ENCODE results near the gene TRIM21. TPM values are rescaled to one million over a fixed set of nuclear protein-coding genes. Genes with fewer than 3 reads are reported as not detected.
"Not testable (repeated sequence)": the region's sequence is repeated elsewhere in the genome, so short reads cannot be mapped to it uniquely, and the experiment has no call there.

The TRIM21 gene
- total RNA-seq, 1 experiment from 2014 or later: 24.7 TPM

GRCh38 chr11:4406206-4406605, 12.7 kb upstream of the TRIM21 start:
- not testable (repeated sequence) for H3K27me3 ChIP-seq (ENCODE audit: low read length)

GRCh38 chr11:4393858-4394223, 339 bp upstream of the TRIM21 start:
- Histone ChIP-seq H4K20me1 (ENCODE audit: insufficient read depth, low read depth, low read length) (no peaks in the 10 kb centered on the region), H3K9me2 (replicated peaks; ENCODE audit: insufficient read depth, low read length) (no peaks in the 10 kb centered on the region), H3K4me2 (ENCODE audit: low read depth, low read length, poor library complexity, severe bottlenecking) (peak overlapping the region; percentile 82), H3K36me3 (ENCODE audit: insufficient read depth, low read length) (no peaks in the 10 kb centered on the region), H3K9me3 (ENCODE audit: low read length) (no peaks in the 10 kb centered on the region), H3K27me3 (ENCODE audit: low read length) (no peaks in the 10 kb centered on the region), H3K4me3 (ENCODE audit: low read length) (peak overlapping the region; percentile 94), H3K79me2 (ENCODE audit: low read length) (peaks cover 10% of the 10 kb centered on the region), H3K9ac (ENCODE audit: low read length) (peak overlapping the region; percentile 87), H2AFZ (ENCODE audit: low read length) (peak overlapping the region; percentile 25), H3K27ac (ENCODE audit: low read length) (no peak overlapping the region), H3K4me1 (ENCODE audit: low read length) (peaks cover 9% of the 10 kb centered on the region)
- no peak for DNase-seq

More at GRCh38 chr11:4406206-4406605, 12.7 kb upstream of the TRIM21 start:
- H3K4me1 ChIP-seq (ENCODE audit: low read length); H3K9me3 ChIP-seq (ENCODE audit: low read length); H3K4me3 ChIP-seq (ENCODE audit: low read length); H2AFZ ChIP-seq (ENCODE audit: low read length); DNase-seq; H3K36me3 ChIP-seq (ENCODE audit: insufficient read depth, low read length); H3K79me2 ChIP-seq (ENCODE audit: low read length); H3K4me2 ChIP-seq (ENCODE audit: low read depth, low read length, poor library complexity, severe bottlenecking); H4K20me1 ChIP-seq (ENCODE audit: insufficient read depth, low read depth, low read length); H3K9ac ChIP-seq (ENCODE audit: low read length); H3K9me2 ChIP-seq (replicated peaks; ENCODE audit: insufficient read depth, low read length); H3K27ac ChIP-seq (ENCODE audit: low read length): not testable (repeated sequence)

- H3K27me3 ChIP-seq (ENCODE audit: low read length): no peaks in the 10 kb centered on the region
- no peak overlapping the region for H2AFZ ChIP-seq (ENCODE audit: low read length)
- no peak overlapping the region for H3K4me3 ChIP-seq (ENCODE audit: low read length)
- no peak overlapping the region for H3K4me2 ChIP-seq (ENCODE audit: low read depth, low read length, poor library complexity, severe bottlenecking)
- H4K20me1 ChIP-seq (ENCODE audit: insufficient read depth, low read depth, low read length): no peaks in the 10 kb centered on the region
- peaks cover 9% of the 10 kb centered on the region for H3K79me2 ChIP-seq (ENCODE audit: low read length)
- no peak overlapping the region for H3K9ac ChIP-seq (ENCODE audit: low read length)
- 0 out of 2 replicates have a peak, but pooled peaks cover 7% of the 10 kb centered on the region for H3K36me3 ChIP-seq (ENCODE audit: insufficient read depth, low read length)
- no peak for DNase-seq
- H3K9me2 ChIP-seq (replicated peaks; ENCODE audit: insufficient read depth, low read length): no peaks in the 10 kb centered on the region
- H3K4me1 ChIP-seq (ENCODE audit: low read length): peaks cover 4% of the 10 kb centered on the region
- H3K9me3 ChIP-seq (ENCODE audit: low read length): no peaks in the 10 kb centered on the region
- H3K27ac ChIP-seq (ENCODE audit: low read length): no peak overlapping the region
Observed at GRCh38 chr11:4388221-4388620, 5.3 kb downstream of the TRIM21 start.

- no peaks in the 10 kb centered on the region for H3K4me1 ChIP-seq (ENCODE audit: low read length)
- 0 out of 2 replicates have a peak, but pooled peaks cover 7% of the 10 kb centered on the region for H3K36me3 ChIP-seq (ENCODE audit: insufficient read depth, low read length)
- no peaks in the 10 kb centered on the region for H3K9me3 ChIP-seq (ENCODE audit: low read length)
- H2AFZ ChIP-seq (ENCODE audit: low read length): no peak overlapping the region
- H3K9me2 ChIP-seq (replicated peaks; ENCODE audit: insufficient read depth, low read length): no peaks in the 10 kb centered on the region
- H3K4me3 ChIP-seq (ENCODE audit: low read length): no peak overlapping the region
- no peaks in the 10 kb centered on the region for H4K20me1 ChIP-seq (ENCODE audit: insufficient read depth, low read depth, low read length)
- no peak overlapping the region for H3K4me2 ChIP-seq (ENCODE audit: low read depth, low read length, poor library complexity, severe bottlenecking)
- no peak overlapping the region for H3K9ac ChIP-seq (ENCODE audit: low read length)
- no peak for DNase-seq
- H3K27me3 ChIP-seq (ENCODE audit: low read length): no peaks in the 10 kb centered on the region
- H3K27ac ChIP-seq (ENCODE audit: low read length): no peak overlapping the region
- no peaks in the 10 kb centered on the region for H3K79me2 ChIP-seq (ENCODE audit: low read length)
Observed at GRCh38 chr11:4385978-4386740, 7.3 kb downstream of the TRIM21 start.

- Histone ChIP-seq H3K36me3 (ENCODE audit: insufficient read depth, low read length) (no peaks in the 10 kb centered on the region), H4K20me1 (ENCODE audit: insufficient read depth, low read depth, low read length) (no peaks in the 10 kb centered on the region), H3K9ac (ENCODE audit: low read length) (no peak overlapping the region), H3K4me3 (ENCODE audit: low read length) (no peak overlapping the region), H3K9me3 (ENCODE audit: low read length) (no peaks in the 10 kb centered on the region), H2AFZ (ENCODE audit: low read length) (no peak overlapping the region), H3K27ac (ENCODE audit: low read length) (no peak overlapping the region), H3K4me2 (ENCODE audit: low read depth, low read length, poor library complexity, severe bottlenecking) (no peak overlapping the region), H3K79me2 (ENCODE audit: low read length) (no peaks in the 10 kb centered on the region), H3K9me2 (replicated peaks; ENCODE audit: insufficient read depth, low read length) (no peaks in the 10 kb centered on the region), H3K4me1 (ENCODE audit: low read length) (no peaks in the 10 kb centered on the region), H3K27me3 (ENCODE audit: low read length) (no peaks in the 10 kb centered on the region)
- no peak for DNase-seq
Observed at GRCh38 chr11:4381901-4382300, 11.6 kb downstream of the TRIM21 start.

- Histone ChIP-seq H3K4me2 (ENCODE audit: low read depth, low read length, poor library complexity, severe bottlenecking) (no peak overlapping the region), H3K27ac (ENCODE audit: low read length) (no peak overlapping the region), H3K9me3 (ENCODE audit: low read length) (no peaks in the 10 kb centered on the region), H2AFZ (ENCODE audit: low read length) (no peak overlapping the region), H4K20me1 (ENCODE audit: insufficient read depth, low read depth, low read length) (no peaks in the 10 kb centered on the region), H3K27me3 (ENCODE audit: low read length) (no peaks in the 10 kb centered on the region), H3K9ac (ENCODE audit: low read length) (no peak overlapping the region), H3K79me2 (ENCODE audit: low read length) (no peaks in the 10 kb centered on the region), H3K4me1 (ENCODE audit: low read length) (no peaks in the 10 kb centered on the region), H3K4me3 (ENCODE audit: low read length) (no peak overlapping the region), H3K9me2 (replicated peaks; ENCODE audit: insufficient read depth, low read length) (no peaks in the 10 kb centered on the region), H3K36me3 (ENCODE audit: insufficient read depth, low read length) (no peaks in the 10 kb centered on the region)
- DNase-seq: no peak
Observed at GRCh38 chr11:4375431-4376140, 17.9 kb downstream of the TRIM21 start.

- no peaks in the 10 kb centered on the region for H3K9me3 ChIP-seq (ENCODE audit: low read length)
- H3K4me3 ChIP-seq (ENCODE audit: low read length): no peak overlapping the region
Observed at GRCh38 chr11:4370166-4370565, 23.3 kb downstream of the TRIM21 start.

GRCh38 chr11:4368286-4368685, 25.2 kb downstream of the TRIM21 start, which contains the start of gene OR52B4:
OR52B4 (minus strand) TSS chr11:4368386; CDS start chr11:4368295, 91 bp downstream.
- no peaks in the 10 kb centered on the region for H3K79me2 ChIP-seq (ENCODE audit: low read length)

More at GRCh38 chr11:4370166-4370565, 23.3 kb downstream of the TRIM21 start:
- H3K36me3 ChIP-seq (ENCODE audit: insufficient read depth, low read length): no peaks in the 10 kb centered on the region
- no peaks in the 10 kb centered on the region for H3K9me2 ChIP-seq (replicated peaks; ENCODE audit: insufficient read depth, low read length)
- H4K20me1 ChIP-seq (ENCODE audit: insufficient read depth, low read depth, low read length): no peaks in the 10 kb centered on the region
- H3K27me3 ChIP-seq (ENCODE audit: low read length): no peaks in the 10 kb centered on the region
- no peak overlapping the region for H3K4me2 ChIP-seq (ENCODE audit: low read depth, low read length, poor library complexity, severe bottlenecking)
- H3K79me2 ChIP-seq (ENCODE audit: low read length): no peaks in the 10 kb centered on the region
- H2AFZ ChIP-seq (ENCODE audit: low read length): no peak overlapping the region
- DNase-seq: no peak
- no peak overlapping the region for H3K9ac ChIP-seq (ENCODE audit: low read length)
- H3K27ac ChIP-seq (ENCODE audit: low read length): no peak overlapping the region
- no peaks in the 10 kb centered on the region for H3K4me1 ChIP-seq (ENCODE audit: low read length)

More at GRCh38 chr11:4368286-4368685, 25.2 kb downstream of the TRIM21 start, which contains the start of gene OR52B4:
- Histone ChIP-seq H3K9ac (ENCODE audit: low read length) (no peak within 1 kb of the TSS), H3K27ac (ENCODE audit: low read length) (no peak within 1 kb of the TSS), H3K4me3 (ENCODE audit: low read length) (no peak within 1 kb of the TSS), H3K4me2 (ENCODE audit: low read depth, low read length, poor library complexity, severe bottlenecking) (no peak within 1 kb of the TSS), H3K9me2 (replicated peaks; ENCODE audit: insufficient read depth, low read length) (no peaks in the 10 kb centered on the region), H2AFZ (ENCODE audit: low read length) (no peak within 1 kb of the TSS), H3K4me1 (ENCODE audit: low read length) (no peaks in the 10 kb centered on the region), H3K36me3 (ENCODE audit: insufficient read depth, low read length) (no peaks in the 10 kb centered on the region), H3K9me3 (ENCODE audit: low read length) (no peaks in the 10 kb centered on the region), H3K27me3 (ENCODE audit: low read length) (no peaks in the 10 kb centered on the region), H4K20me1 (ENCODE audit: insufficient read depth, low read depth, low read length) (no peaks in the 10 kb centered on the region)
- DNase-seq: no peak

All from Karpas-422 (cell line).